Loucy (cell line): ENCODE results near the gene SDK1.

Source experiments
- EZH2phosphoT487 ChIP-seq: fragments of 200-600 bp; IDR thresholded peaks from 2 replicates; pipeline ENCODE4 v1.6.1; 2018; ENCODE audit warnings: antibody characterized with exemption, mild to moderate bottlenecking, moderate library complexity, borderline replicate concordance
- TF ChIP-seq, protein P1 (sequence below): fragments of 200-600 bp; sonication (generic); conservative IDR thresholded peaks from 2 replicates; pipeline ENCODE4 v1.5.1; 2014; ENCODE audit warnings: mild to moderate bottlenecking, antibody characterized with exemption, low read length

DNA sequence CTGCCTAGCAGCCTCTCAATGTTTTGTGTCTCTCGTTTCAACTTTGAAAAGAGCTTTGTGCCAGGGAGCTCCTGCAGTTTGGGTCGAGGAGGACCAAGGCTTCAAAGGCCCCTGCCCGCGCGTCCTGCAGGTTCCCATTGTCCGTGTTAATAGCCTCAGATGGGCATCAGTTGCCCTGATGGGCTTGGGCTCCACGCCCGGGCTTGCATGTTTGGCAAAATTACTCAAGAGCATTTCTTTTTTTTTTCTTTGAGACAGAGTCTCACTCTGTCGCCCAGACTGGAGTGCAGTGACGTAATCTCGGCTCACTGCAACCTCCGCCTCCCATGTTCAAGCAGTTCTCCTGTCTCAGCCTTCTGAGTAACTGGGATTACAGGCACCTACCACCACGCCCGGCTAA is 636.6 kb downstream of the SDK1 start:
- TF ChIP-seq, protein P1, sequence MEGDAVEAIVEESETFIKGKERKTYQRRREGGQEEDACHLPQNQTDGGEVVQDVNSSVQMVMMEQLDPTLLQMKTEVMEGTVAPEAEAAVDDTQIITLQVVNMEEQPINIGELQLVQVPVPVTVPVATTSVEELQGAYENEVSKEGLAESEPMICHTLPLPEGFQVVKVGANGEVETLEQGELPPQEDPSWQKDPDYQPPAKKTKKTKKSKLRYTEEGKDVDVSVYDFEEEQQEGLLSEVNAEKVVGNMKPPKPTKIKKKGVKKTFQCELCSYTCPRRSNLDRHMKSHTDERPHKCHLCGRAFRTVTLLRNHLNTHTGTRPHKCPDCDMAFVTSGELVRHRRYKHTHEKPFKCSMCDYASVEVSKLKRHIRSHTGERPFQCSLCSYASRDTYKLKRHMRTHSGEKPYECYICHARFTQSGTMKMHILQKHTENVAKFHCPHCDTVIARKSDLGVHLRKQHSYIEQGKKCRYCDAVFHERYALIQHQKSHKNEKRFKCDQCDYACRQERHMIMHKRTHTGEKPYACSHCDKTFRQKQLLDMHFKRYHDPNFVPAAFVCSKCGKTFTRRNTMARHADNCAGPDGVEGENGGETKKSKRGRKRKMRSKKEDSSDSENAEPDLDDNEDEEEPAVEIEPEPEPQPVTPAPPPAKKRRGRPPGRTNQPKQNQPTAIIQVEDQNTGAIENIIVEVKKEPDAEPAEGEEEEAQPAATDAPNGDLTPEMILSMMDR = no peak
- no peak for TF ChIP-seq EZH2phosphoT487
